Right lobe of liver (tissue), 6 donors: Measurements from ENCODE around the gene ST8SIA6. TPM values are rescaled to one million over a fixed set of nuclear protein-coding genes. Genes with fewer than 3 reads are reported as not detected.

Experiments
- ATAC-seq, 4 donors: fragments of 200-7000 bp; cut with Tn5 transposase; one replicate each; pipeline ENCODE4 v1.9.1; 2020; ENCODE audit warnings: mild to moderate bottlenecking in 4 of 4, moderate library complexity in 4 of 4
- DNase-seq, 3 donors: peaks; one replicate each; pipeline ENCODE4 v3.0.0-alpha.2; 2020
- H3K27ac ChIP-seq, 3 donors: fragments of 200-600 bp; one replicate each; pipeline ENCODE4 v1.8.0; 2022
- H3K27me3 ChIP-seq, 2 donors: fragments of 200-600 bp; one replicate each; pipeline ENCODE4 v1.8.0; 2022
- H3K36me3 ChIP-seq, 4 donors: fragments of 200-600 bp; sonication (generic) in 1 of 4; one replicate each; pipeline versions ENCODE4 v1.5.1 to v1.8.0; 2017 to 2022; ENCODE audit warnings: control low read depth in 1 of 4
- H3K4me1 ChIP-seq, 4 donors: fragments of 200-600 bp; sonication (generic) in 1 of 4; one replicate each; pipeline versions ENCODE4 v1.5.1 to v1.8.0; 2017 to 2022; ENCODE audit warnings: control low read depth in 1 of 4
- H3K4me3 ChIP-seq, 3 donors: fragments of 200-600 bp; one replicate each; pipeline ENCODE4 v1.8.0; 2022
- H3K9me3 ChIP-seq, 4 donors: fragments of 200-600 bp; sonication (generic) in 1 of 4; one replicate each; pipeline versions ENCODE4 v1.5.1 to v1.8.0; 2017 to 2022; ENCODE audit warnings: control low read depth in 1 of 4
- POLR2A ChIP-seq: fragments of 450-650 bp; IDR thresholded peaks from one replicate; pipeline ENCODE4 v1.6.1; 2017; ENCODE audit warnings: antibody characterized with exemption, mild to moderate bottlenecking
- WGBS: methylation state at CpG from one replicate; pipeline ENCODE4 v1.1.6; 2018; ENCODE audit warnings: low coverage, low lambda C conversion rate; ENCODE audit not compliant: insufficient coverage; ENCODE audit errors: missing lambda C conversion rate; 5-methylcytosine and 5-hydroxymethylcytosine counted together
- intact Hi-C, 2 donors: fragments of 100-400 bp; cut with DNase I; formaldehyde crosslinking; loops; one replicate each; pipeline versions ENCODE4 v1.11.2 to v1.14.1; 2022
- total RNA-seq, 6 experiments: library from RNA; depleted of rRNA in 2 of 6; stranded (reverse); fragments of >200 nt in 2 of 6; fragmentation: NEBNext Ultra II Directional in 3 of 6; extraction: Animal tissue kit (Norgen Biotek cat#: 25700) in 3 of 6; gene quantifications; one replicate each; pipeline versions ENCODE4 v1.1.0 to v1.2.4, GENCODE V29; 2016 to 2023
- TF ChIP-seq, protein P1 (sequence below), 4 donors: fragments of 200-600 bp in 3 of 4; fragments of 450-650 bp in 1 of 4; IDR thresholded peaks; one replicate each; pipeline versions ENCODE4 v1.5.1 to v1.8.0; 2016 to 2022; ENCODE audit warnings: antibody characterized with exemption in 4 of 4, mild to moderate bottlenecking in 2 of 4
- donor health status: DM: no; HTN: yes; CAD: no.
- donor health status: DM: no; HTN: no; CAD: no.
- donor health status: DM: no; HTN: no; CAD: no.
- donor health status: DM: no; HTN: yes; CAD: no.
- donor health status: DM: no; HTN: yes; CAD: no.

Gene ST8SIA6
- total RNA-seq, 6 experiments from 2014 or later, result 0.39 to 2.2 (median 1.4) TPM

DNA sequence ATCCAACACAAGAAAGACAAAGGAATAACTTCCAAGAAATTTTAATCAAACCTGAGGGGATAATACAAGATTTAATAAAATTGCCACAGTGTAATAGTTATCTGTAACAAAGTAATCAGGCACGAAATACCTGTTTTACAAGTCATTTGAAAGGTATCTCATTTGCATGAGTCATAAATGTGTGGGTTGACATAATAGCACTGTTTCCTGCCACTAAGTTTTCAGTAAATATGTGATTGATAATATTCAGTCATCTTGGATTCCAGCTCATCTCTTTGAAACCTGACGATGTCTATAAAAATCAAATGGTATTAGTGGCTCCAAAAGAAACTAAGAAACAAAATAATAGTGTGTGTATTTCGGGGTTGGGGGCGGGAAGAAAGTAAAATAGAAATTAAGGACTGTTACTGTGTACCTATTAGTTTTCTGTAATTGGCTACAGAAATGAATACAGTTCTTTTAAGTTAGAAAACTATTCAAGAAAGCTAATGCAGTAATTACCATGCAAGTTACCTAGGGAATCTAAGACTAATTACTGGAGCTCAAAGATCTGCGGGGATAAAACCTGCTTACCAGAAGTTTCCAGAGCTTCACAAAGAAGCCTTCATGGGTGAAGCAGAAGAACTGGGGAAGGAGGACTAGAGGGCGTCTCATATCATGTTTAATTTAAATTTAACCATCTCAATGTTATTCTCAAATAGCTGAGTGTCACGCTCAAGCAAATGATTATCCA lies 100.7 kb downstream of the ST8SIA6 start:
- Histone ChIP-seq H3K9me3 (no peaks in the 10 kb centered on the region), H3K27ac (no peak overlapping the region), H3K36me3 (no peaks in the 10 kb centered on the region), H3K4me1 (no peaks in the 10 kb centered on the region), H3K27me3 (no peaks in the 10 kb centered on the region), H3K4me3 (no peak overlapping the region)
- intact Hi-C loops, result no loop called here
- ATAC-seq (no peak), DNase-seq (no peak)
- WGBS, result 55% methylated on average over 7 of the region's 7 CpGs
- TF ChIP-seq POLR2A, result no peak
- TF ChIP-seq, protein P1, sequence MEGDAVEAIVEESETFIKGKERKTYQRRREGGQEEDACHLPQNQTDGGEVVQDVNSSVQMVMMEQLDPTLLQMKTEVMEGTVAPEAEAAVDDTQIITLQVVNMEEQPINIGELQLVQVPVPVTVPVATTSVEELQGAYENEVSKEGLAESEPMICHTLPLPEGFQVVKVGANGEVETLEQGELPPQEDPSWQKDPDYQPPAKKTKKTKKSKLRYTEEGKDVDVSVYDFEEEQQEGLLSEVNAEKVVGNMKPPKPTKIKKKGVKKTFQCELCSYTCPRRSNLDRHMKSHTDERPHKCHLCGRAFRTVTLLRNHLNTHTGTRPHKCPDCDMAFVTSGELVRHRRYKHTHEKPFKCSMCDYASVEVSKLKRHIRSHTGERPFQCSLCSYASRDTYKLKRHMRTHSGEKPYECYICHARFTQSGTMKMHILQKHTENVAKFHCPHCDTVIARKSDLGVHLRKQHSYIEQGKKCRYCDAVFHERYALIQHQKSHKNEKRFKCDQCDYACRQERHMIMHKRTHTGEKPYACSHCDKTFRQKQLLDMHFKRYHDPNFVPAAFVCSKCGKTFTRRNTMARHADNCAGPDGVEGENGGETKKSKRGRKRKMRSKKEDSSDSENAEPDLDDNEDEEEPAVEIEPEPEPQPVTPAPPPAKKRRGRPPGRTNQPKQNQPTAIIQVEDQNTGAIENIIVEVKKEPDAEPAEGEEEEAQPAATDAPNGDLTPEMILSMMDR (IDR thresholded peaks at IDR 0.05), result no peak

DNA sequence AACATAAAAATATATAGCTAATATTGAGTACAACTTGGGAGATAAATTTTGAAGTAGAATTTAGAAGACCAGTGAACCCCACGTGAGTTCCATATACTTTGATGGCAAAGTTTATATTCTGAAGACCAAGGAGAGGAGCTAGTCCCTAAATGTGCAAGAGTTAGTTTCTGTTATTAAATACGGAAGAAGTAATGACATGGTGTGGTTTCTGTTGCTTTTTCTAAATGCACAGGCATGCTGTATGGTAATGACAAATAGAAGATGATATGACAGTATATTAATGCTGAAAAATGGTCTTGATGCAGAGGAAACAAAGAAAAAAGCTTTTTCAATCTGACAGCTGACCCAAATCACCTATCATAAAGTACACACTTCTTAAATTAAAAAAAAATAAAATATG lies 101.8 kb downstream of the ST8SIA6 start:
- intact Hi-C loops, result no loop called here
- no peak overlapping the region for H3K27ac ChIP-seq
- no peaks in the 10 kb centered on the region for H3K36me3 ChIP-seq
- TF ChIP-seq POLR2A, result no peak
- TF ChIP-seq, protein P1 (IDR thresholded peaks at IDR 0.05), result no peak
- H3K4me1 ChIP-seq, result no peaks in the 10 kb centered on the region
- no peak for ATAC-seq
- no peaks in the 10 kb centered on the region for H3K9me3 ChIP-seq
- no peaks in the 10 kb centered on the region for H3K27me3 ChIP-seq
- DNase-seq, result no peak
- 39% methylated on average over 2 of the region's 2 CpGs for WGBS
- H3K4me3 ChIP-seq, result no peak overlapping the region

DNA sequence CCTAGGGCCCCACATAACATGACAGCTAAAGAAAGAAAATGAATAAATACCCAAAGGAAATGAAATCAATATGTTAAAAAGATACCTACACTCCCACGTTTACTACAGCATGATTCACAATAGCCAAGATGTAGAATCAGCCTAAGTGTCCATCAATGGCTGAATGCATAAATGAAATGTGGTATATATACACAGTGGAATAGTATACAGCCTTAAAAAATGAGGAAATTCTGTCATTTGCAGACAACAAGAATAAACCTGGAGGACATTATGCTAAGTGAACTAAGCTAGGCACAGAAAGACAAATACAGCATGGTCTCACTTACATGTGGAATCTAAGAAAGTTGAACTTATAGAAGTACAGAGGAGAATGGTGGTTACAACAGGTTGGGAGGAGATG lies 102.9 kb downstream of the ST8SIA6 start:
- TF ChIP-seq, protein P1 (IDR thresholded peaks at IDR 0.05), result no peak
- TF ChIP-seq POLR2A, result no peak
- Histone ChIP-seq H3K4me1 (no peaks in the 10 kb centered on the region), H3K9me3 (no peaks in the 10 kb centered on the region), H3K27me3 (no peaks in the 10 kb centered on the region), H3K27ac (no peak overlapping the region), H3K36me3 (no peaks in the 10 kb centered on the region), H3K4me3 (no peak overlapping the region)
- no peak for ATAC-seq
- intact Hi-C loops, result no loop called here
- DNase-seq, result no peak
- 35% methylated on average over 1 of the region's 1 CpG for WGBS

DNA sequence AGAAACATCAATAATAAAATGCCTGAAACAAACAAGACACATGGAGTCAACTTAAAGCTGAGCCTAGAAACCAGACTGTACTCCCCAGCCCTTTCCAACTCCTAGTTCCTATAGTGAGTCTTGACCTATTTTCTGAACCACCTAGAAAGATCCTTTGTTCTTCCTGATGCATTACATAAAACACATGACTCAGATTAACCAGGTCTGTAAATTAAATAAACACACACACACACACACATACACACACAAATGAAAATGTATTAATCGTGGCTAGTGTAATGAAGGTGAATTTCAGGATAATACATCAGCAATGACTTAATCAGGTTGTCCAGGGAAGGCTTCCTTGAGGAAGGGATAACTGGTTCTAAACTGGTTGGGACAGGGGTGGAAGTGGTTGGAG lies 104.7 kb downstream of the ST8SIA6 start:
- intact Hi-C loops, result no loop called here
- ATAC-seq, result no peak

More for the DNA sequence above, 104.7 kb downstream of the ST8SIA6 start:
- Histone ChIP-seq H3K27me3 (no peaks in the 10 kb centered on the region), H3K4me3 (no peak overlapping the region), H3K27ac (no peak overlapping the region), H3K36me3 (no peaks in the 10 kb centered on the region), H3K4me1 (no peaks in the 10 kb centered on the region), H3K9me3 (no peaks in the 10 kb centered on the region)
- 50% methylated on average over 1 of the region's 1 CpG for WGBS
- no peak for TF ChIP-seq POLR2A
- TF ChIP-seq, protein P1 (IDR thresholded peaks at IDR 0.05), result no peak
- no peak for DNase-seq
